HEK293T (cell line): Measurements from ENCODE around the gene GLTP.

ENCODE experiments used
- CTCF ChIA-PET: fragments of 350-600 bp; formaldehyde crosslinking; extraction: SDS; loops from one replicate; lab custom pipeline; 2021; ENCODE audit warnings: antibody characterized with exemption, inconsistent platforms; lab: Yijun Ruan, JAX
- POLR2A ChIA-PET: fragments of 350-600 bp; formaldehyde crosslinking; extraction: SDS; loops from one replicate; lab custom pipeline; 2020; ENCODE audit warnings: antibody characterized with exemption, inconsistent platforms; lab: Yijun Ruan, JAX
- DNase-seq: peaks from one replicate; pipeline ENCODE4 v3.0.0; 2012; ENCODE audit warnings: mixed read lengths; ENCODE audit errors: extremely low spot score
- ARNT ChIP-seq: fragments of 450-650 bp; IDR thresholded peaks from 2 replicates; pipeline ENCODE4 v1.6.1; 2017; ENCODE audit warnings: mild to moderate bottlenecking
- BHLHE40 ChIP-seq: fragments of 450-650 bp; IDR thresholded peaks from 2 replicates; pipeline ENCODE4 v1.6.1; 2016; ENCODE audit warnings: mild to moderate bottlenecking, moderate library complexity, borderline replicate concordance
- CTBP1 ChIP-seq: fragments of 450-650 bp; IDR thresholded peaks from 2 replicates; pipeline ENCODE4 v1.6.1; 2016; ENCODE audit warnings: borderline replicate concordance
- ELF4 ChIP-seq: fragments of 450-650 bp; IDR thresholded peaks from 2 replicates; pipeline ENCODE4 v1.6.1; 2017; ENCODE audit warnings: antibody characterized with exemption
- FOXA1 ChIP-seq: fragments of 450-650 bp; IDR thresholded peaks from 2 replicates; pipeline ENCODE4 v1.6.1; 2016; ENCODE audit warnings: mild to moderate bottlenecking
- FOXK2 ChIP-seq: fragments of 450-650 bp; IDR thresholded peaks from 2 replicates; pipeline ENCODE4 v1.6.1; 2016; ENCODE audit warnings: mild to moderate bottlenecking
- FOXM1 ChIP-seq: fragments of 450-650 bp; IDR thresholded peaks from 2 replicates; pipeline ENCODE4 v1.6.1; 2017; ENCODE audit warnings: mild to moderate bottlenecking, borderline replicate concordance
- HDGF ChIP-seq: fragments of 450-650 bp; IDR thresholded peaks from 2 replicates; pipeline ENCODE4 v1.6.1; 2017; ENCODE audit warnings: antibody characterized with exemption, borderline replicate concordance
- L3MBTL2 ChIP-seq: fragments of 450-650 bp; conservative IDR thresholded peaks from 2 replicates; pipeline ENCODE4 v1.6.1; 2016; ENCODE audit warnings: mild to moderate bottlenecking
- LEF1 ChIP-seq: fragments of 450-650 bp; IDR thresholded peaks from 2 replicates; pipeline ENCODE4 v1.6.1; 2017; ENCODE audit warnings: mild to moderate bottlenecking, borderline replicate concordance
- NFRKB ChIP-seq: fragments of 450-650 bp; IDR thresholded peaks from 2 replicates; pipeline ENCODE4 v1.6.1; 2016; ENCODE audit warnings: mild to moderate bottlenecking, moderate library complexity
- PKNOX1 ChIP-seq: fragments of 450-650 bp; IDR thresholded peaks from 2 replicates; pipeline ENCODE4 v1.6.1; 2016
- SP1 ChIP-seq: fragments of 450-650 bp; IDR thresholded peaks from 2 replicates; pipeline ENCODE4 v1.6.1; 2017
- SUZ12 ChIP-seq: fragments of 450-650 bp; IDR thresholded peaks from 2 replicates; pipeline ENCODE4 v1.6.1; 2016; ENCODE audit warnings: mild to moderate bottlenecking
- TARDBP ChIP-seq: fragments of 450-650 bp; IDR thresholded peaks from 2 replicates; pipeline ENCODE4 v1.6.1; 2016
- ZNF384 ChIP-seq: fragments of 450-650 bp; IDR thresholded peaks from 2 replicates; pipeline ENCODE4 v1.6.1; 2016

GLTP gene

GRCh38 chr12:109888179-109889020, 8.1 kb upstream of the GLTP start:
- no peak for DNase-seq
- ChIA-PET CTCF (no interaction called here), POLR2A (interaction anchor here (1.2 kb wide), 1 partner anchor 12 kb away, joined by 4 read pairs; the partner anchor contains the start of gene TCHP)
- TF ChIP-seq HDGF (no peak), FOXM1 (no peak), L3MBTL2 (no peak)

- POLR2A ChIA-PET: no interaction called here
- CTCF ChIA-PET: interaction anchor here (0.6 kb wide), 1 partner anchor 19 kb away, joined by 3 read pairs; no protein-coding TSS in a partner anchor
- TF ChIP-seq BHLHE40: no peak
- TF ChIP-seq ZNF384: no peak
- TF ChIP-seq FOXK2: no peak
- no peak for TF ChIP-seq SP1
- no peak for TF ChIP-seq ARNT
- TF ChIP-seq FOXA1: no peak
- no peak for TF ChIP-seq PKNOX1
- TF ChIP-seq L3MBTL2: no peak
- TF ChIP-seq NFRKB: no peak
- TF ChIP-seq FOXM1: no peak
- DNase-seq: no peak
Observed at GRCh38 chr12:109885616-109886015, 5.3 kb upstream of the GLTP start.

DNA sequence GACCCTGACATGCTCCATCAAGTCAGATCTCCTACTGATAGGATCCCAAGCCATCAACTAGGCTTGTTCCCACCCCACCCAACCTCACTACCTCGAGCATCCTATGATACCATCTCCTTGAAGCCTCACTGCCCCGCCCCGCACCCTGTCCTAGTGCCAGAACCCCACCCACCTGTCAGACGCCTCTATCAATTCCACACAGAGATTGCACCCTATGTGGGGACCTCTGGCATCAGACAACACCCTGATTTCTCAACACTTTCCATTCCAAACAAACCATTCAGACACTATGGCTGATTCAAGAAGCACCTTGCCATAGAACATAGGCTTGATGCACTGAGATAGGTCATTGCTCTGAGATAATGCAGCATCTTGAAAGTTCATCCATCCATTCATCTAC, 3.1 kb upstream of the GLTP start:
- TF ChIP-seq BHLHE40: no peak
- no peak for TF ChIP-seq NFRKB
- no peak for TF ChIP-seq HDGF
- TF ChIP-seq SP1: no peak
- no peak for TF ChIP-seq CTBP1
- no peak for TF ChIP-seq PKNOX1
- TF ChIP-seq FOXM1: no peak
- no peak for TF ChIP-seq L3MBTL2
- TF ChIP-seq SUZ12: no peak
- POLR2A ChIA-PET: no interaction called here
- DNase-seq: no peak
- CTCF ChIA-PET: no interaction called here

DNA sequence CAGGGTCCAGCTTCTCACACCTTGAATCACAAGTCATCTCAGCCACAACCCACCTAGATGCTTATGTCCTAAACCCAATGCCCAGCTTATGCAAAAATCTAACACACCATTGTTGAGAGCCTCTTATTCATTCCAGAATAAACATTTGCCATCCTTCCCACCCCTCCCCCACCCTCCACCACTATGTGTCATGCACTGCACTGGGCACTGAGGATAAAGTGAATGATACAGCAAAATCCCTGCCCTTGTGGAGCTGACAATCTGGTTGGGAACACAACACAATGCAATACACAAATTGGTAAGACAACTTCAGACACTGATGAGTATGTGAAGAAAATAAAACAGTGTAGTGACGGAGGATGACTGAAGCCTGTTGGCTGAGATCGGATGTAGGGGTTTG, 1.4 kb upstream of the GLTP start:
- no peak for DNase-seq
- TF ChIP-seq HDGF: no peak
- ChIA-PET CTCF (no interaction called here), POLR2A (no interaction called here)

DNA sequence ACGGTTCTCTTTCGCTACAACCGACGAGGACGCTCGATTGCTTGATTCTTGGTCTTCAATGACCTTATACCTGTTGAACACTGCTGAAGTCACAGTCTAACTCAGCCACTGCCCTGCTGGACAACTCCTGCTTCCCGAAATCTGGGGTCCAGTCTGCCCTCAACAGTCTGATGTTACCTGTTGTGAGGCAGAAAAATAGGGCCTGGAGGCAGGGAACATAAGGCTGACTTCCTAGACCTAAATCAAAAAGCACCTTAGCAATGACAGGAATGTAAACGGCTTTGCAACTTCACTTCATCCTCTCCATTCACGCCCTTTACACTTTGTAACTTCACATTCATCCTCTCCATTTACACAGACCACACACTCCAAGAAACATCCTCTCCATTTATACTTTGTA, 597 bp upstream of the GLTP start:
- ChIA-PET CTCF (interaction anchor here (0.6 kb wide), 1 partner anchor 12 kb away, joined by 4 read pairs; no protein-coding TSS in a partner anchor), POLR2A (no interaction called here)
- DNase-seq: no peak
- TF ChIP-seq BHLHE40: no peak
- TF ChIP-seq ZNF384: no peak
- TF ChIP-seq TARDBP: no peak
- TF ChIP-seq HDGF: no peak
- no peak for TF ChIP-seq ELF4
- no peak for TF ChIP-seq LEF1
- TF ChIP-seq CTBP1: no peak
- TF ChIP-seq SUZ12: no peak
- TF ChIP-seq L3MBTL2: no peak
- no peak for TF ChIP-seq FOXK2
- no peak for TF ChIP-seq SP1
- no peak for TF ChIP-seq FOXM1
- TF ChIP-seq PKNOX1: no peak

- DNase-seq: no peak
- CTCF ChIA-PET: interaction anchor here (1.4 kb wide), 1 partner anchor 9 kb away, joined by 4 read pairs; no protein-coding TSS in a partner anchor
- TF ChIP-seq ZNF384 (no peak), FOXA1 (no peak), SUZ12 (no peak), CTBP1 (no peak), NFRKB (no peak), L3MBTL2 (no peak), PKNOX1 (no peak), ARNT (no peak), FOXM1 (no peak), BHLHE40 (no peak), LEF1 (no peak), FOXK2 (no peak), TARDBP (no peak), SP1 (no peak), ELF4 (no peak), HDGF (no peak)
- POLR2A ChIA-PET: interaction anchor here (1.4 kb wide), 1 partner anchor 25 kb away, joined by 4 read pairs; no protein-coding TSS in a partner anchor
Observed at GRCh38 chr12:109879351-109880042, 844 bp downstream of the GLTP start.
